Breast epithelium (tissue), 4 donors: ENCODE results near the gene MED29. TPM values are rescaled to one million over a fixed set of nuclear protein-coding genes. Genes with fewer than 3 reads are reported as not detected.
A peak's percentile ranks its signal among the peaks of the same experiment; 100 is the strongest.

Experiments
- DNase-seq, 2 donors: peaks; one replicate each; pipeline ENCODE4 v3.0.0-alpha.2; 2019; ENCODE audit warnings: low spot score in 2 of 2
- H3K27ac ChIP-seq, 2 donors: fragments of 200-600 bp; sonication (generic) in 1 of 2; one replicate each; pipeline ENCODE4 v1.5.1; 2016 to 2019; ENCODE audit warnings: mild to moderate bottlenecking in 1 of 2
- H3K27me3 ChIP-seq, 2 donors: fragments of 200-600 bp; sonication (generic) in 1 of 2; one replicate each; pipeline versions ENCODE4 v1.5.1 to v1.6.0; 2017 to 2019; ENCODE audit warnings: control low read depth in 1 of 2, mild to moderate bottlenecking in 1 of 2
- H3K36me3 ChIP-seq: fragments of 200-600 bp; one replicate; pipeline ENCODE4 v1.5.1; 2019
- H3K4me1 ChIP-seq, 2 donors: fragments of 200-600 bp; sonication (generic); one replicate each; pipeline ENCODE4 v1.5.1; 2016 to 2019; ENCODE audit warnings: control low read depth in 1 of 2
- H3K4me3 ChIP-seq, 3 donors: fragments of 200-600 bp; sonication (generic); 1 replicate in 2 of 3; 2 replicates in 1 of 3; pipeline ENCODE4 v1.5.1; 2016 to 2019; ENCODE audit warnings: mild to moderate bottlenecking in 3 of 3, moderate library complexity in 2 of 3
- H3K9me3 ChIP-seq, 2 donors: fragments of 200-600 bp; sonication (generic) in 1 of 2; one replicate each; pipeline ENCODE4 v1.5.1; 2016 to 2019; ENCODE audit warnings: control low read depth in 1 of 2
- POLR2A ChIP-seq: fragments of 450-650 bp; IDR thresholded peaks from one replicate; pipeline ENCODE4 v1.6.1; 2016; ENCODE audit warnings: antibody characterized with exemption, mild to moderate bottlenecking, moderate library complexity
- POLR2AphosphoS5 ChIP-seq, 3 donors: sonication (generic); formaldehyde crosslinking; IDR thresholded peaks; one replicate each; pipeline ENCODE4 v1.6.1; 2017; ENCODE audit warnings: antibody characterized with exemption in 3 of 3
- intact Hi-C: fragments of 100-400 bp; cut with DNase I; formaldehyde crosslinking; loops from one replicate; pipeline ENCODE4 v1.15.1; 2023; ENCODE audit warnings: low total_unique reads
- total RNA-seq, 3 donors: library from RNA; depleted of rRNA; stranded (reverse); fragments of >200 nt; gene quantifications; one replicate each; pipeline ENCODE4 v1.1.0, GENCODE V29; 2016
- TF ChIP-seq, protein P1 (sequence below), 3 donors: fragments of 450-650 bp; IDR thresholded peaks; one replicate each; pipeline ENCODE4 v1.5.1; 2016 to 2017; ENCODE audit warnings: antibody characterized with exemption in 3 of 3, mild to moderate bottlenecking in 3 of 3, moderate library complexity in 3 of 3

The MED29 gene
- total RNA-seq, 3 donors from 2014 or later, result 36.6 to 49.5 (median 47.3) TPM

DNA sequence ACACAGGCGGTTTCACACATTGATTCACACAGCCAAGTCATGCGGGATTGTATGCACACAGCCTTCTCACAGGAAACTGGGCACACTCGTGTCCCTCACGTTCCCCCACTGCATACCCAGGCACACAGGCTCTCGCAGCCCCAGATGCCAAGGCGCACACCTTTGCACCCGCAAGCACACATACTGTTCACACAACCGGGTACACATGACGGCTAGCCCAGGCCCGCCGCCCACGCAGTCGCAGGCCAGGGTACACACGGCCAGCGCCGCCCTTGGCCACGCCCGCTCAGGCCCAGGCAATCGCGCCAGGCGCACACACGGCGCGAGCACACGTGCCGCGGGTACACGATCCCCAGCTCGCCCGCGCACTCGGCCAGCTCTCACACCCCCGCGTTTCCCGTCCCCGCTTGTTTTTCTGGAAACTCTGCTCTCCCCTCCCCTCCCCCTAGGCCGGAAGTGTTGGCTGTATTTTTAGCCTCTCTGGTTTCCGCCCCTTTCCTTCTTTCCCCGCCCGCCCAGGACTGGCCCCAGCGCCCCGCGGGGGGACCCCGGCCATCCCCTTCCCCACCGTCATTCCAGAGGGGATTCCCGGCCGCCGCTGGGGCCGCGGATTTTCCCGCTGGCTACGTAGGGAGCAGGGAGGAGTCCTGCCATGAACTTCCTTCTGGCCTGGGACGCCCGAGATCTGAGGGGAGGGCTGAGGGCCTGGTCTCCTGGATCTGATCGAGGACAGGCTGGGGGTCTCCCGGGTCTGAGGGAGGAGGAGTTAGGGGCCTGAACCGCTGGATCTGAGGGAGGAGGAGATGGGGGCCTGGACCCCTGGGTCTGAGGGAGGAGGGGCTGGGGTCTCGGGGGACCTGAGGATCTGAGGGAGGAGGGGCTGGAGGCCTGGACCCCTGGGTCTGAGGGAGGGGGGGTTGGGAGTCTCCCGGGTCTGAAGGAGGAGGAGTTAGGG, 11.4 kb downstream of the MED29 start:
- H3K9me3 ChIP-seq, result no peaks in the 10 kb centered on the region
- H3K27ac ChIP-seq, result peak overlapping the region; percentile 100
- intact Hi-C loops, result no loop called here
- H3K36me3 ChIP-seq, result no peaks in the 10 kb centered on the region
- TF ChIP-seq, protein P1, sequence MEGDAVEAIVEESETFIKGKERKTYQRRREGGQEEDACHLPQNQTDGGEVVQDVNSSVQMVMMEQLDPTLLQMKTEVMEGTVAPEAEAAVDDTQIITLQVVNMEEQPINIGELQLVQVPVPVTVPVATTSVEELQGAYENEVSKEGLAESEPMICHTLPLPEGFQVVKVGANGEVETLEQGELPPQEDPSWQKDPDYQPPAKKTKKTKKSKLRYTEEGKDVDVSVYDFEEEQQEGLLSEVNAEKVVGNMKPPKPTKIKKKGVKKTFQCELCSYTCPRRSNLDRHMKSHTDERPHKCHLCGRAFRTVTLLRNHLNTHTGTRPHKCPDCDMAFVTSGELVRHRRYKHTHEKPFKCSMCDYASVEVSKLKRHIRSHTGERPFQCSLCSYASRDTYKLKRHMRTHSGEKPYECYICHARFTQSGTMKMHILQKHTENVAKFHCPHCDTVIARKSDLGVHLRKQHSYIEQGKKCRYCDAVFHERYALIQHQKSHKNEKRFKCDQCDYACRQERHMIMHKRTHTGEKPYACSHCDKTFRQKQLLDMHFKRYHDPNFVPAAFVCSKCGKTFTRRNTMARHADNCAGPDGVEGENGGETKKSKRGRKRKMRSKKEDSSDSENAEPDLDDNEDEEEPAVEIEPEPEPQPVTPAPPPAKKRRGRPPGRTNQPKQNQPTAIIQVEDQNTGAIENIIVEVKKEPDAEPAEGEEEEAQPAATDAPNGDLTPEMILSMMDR (IDR thresholded peaks at IDR 0.05), result no peak
- peak; percentile 90 to 97 (median 96) for TF ChIP-seq POLR2AphosphoS5 (IDR thresholded peaks at IDR 0.05)
- no peaks in the 10 kb centered on the region for H3K27me3 ChIP-seq
- H3K4me3 ChIP-seq, result peak overlapping the region; percentile 55 to 80 (median 62)
- peaks cover 0 to 13% of the 10 kb centered on the region in 2 donors for H3K4me1 ChIP-seq
- peak; percentile 94 to 95 for DNase-seq

DNA sequence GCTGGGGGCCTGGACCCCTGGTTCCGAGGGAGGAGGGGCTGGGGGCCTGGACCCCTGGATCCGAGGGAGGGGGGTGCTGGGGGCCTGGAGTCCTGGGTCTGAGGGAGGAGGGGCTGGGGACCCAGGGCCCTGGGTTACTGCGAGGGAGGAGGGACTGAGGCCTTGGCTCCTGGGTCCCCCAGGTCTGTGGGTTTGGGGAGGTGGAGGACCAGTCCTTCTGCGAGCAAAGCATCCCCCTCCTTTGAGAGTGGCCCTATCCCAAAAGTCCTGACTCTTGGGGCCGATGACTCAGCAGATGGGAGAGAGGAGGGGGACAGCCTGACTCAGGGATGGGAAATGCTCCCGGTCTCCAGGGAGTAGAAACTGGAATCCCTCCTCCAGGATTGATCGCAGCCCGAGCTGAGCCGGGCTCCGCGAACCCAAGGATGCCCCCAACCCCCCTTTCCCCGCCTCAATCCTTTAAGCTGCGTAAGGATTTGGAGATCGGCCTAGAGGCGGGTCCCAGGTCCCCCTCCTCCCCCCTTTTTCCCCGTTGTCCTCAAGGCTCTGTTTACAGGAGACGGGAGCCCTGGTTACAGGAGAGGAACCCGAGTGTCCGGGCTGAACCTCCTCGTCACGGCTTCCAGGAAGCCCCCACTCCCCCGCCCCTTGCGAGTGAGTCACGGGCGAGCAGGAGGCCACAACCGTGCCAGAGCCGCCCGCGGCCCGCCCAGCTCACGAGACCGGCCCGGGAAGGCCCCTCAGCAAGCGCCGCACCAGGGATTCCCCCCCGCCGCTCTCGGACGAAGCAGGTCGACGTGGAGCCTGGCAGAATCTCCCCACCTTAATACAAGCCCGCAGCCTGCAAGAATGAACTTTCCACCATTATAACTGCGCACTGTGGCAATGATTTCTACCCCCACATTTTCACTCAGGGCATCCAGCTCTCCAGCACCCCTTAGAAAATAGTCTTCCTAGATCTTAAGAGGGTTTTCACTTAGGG, 12.4 kb downstream of the MED29 start:
- intact Hi-C loops, result no loop called here
- H3K27me3 ChIP-seq, result no peaks in the 10 kb centered on the region
- H3K9me3 ChIP-seq, result no peaks in the 10 kb centered on the region
- H3K4me3 ChIP-seq, result peak overlapping the region; percentile 55 to 80 (median 62)
- peaks cover 6% of the 10 kb centered on the region for H3K36me3 ChIP-seq
- H3K4me1 ChIP-seq, result peaks cover 0 to 13% of the 10 kb centered on the region in 2 donors
- DNase-seq, result peak; percentile 99 to 100
- TF ChIP-seq POLR2AphosphoS5 (IDR thresholded peaks at IDR 0.05), result peak; percentile 94 to 99 (median 97)
- peak; percentile 81 for TF ChIP-seq POLR2A
- TF ChIP-seq, protein P1 (IDR thresholded peaks at IDR 0.05), result peak in 1 of 3 donors; percentile 13
- H3K27ac ChIP-seq, result peak overlapping the region; percentile 100

DNA sequence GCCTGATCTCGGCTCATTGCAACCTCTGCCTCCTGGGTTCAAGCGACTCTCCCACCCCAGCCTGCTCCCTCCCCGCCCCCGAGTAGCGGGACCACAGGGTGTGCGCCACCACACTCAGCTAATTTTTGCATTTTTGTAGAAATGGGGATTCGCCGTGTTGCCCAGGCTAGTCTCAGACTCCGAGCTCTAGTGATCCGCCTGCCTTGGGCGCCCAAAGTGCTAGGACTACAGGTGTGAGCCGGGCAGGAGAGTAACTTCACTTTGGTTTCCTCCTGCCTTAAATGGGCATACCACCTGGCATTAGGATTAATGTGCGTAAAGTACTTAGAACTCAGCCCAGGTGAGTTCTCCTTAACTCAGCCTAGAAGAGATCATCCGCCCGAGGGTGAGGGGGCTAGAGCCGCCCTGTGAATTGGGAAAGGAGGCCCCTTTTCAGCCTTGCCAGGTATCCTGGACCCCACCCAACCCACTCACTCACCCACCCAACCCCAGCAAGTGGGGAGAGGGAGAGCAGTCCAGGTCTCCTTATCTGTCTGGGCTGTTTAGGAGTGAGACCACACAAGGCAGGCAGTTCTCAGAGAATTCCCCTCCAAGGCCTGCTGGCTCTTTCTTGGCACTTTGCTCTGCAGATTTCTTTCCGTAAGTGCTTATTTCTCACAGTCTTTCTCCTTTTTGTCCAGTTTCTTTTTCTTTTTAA, 14.2 kb downstream of the MED29 start:
- H3K27ac ChIP-seq, result peak overlapping the region; percentile 100
- peaks cover 0 to 13% of the 10 kb centered on the region in 2 donors for H3K4me1 ChIP-seq
- TF ChIP-seq, protein P1 (IDR thresholded peaks at IDR 0.05), result no peak
- no peak for TF ChIP-seq POLR2AphosphoS5 (IDR thresholded peaks at IDR 0.05)
- TF ChIP-seq POLR2A, result no peak
- DNase-seq, result no peak
- intact Hi-C loops, result no loop called here
- H3K9me3 ChIP-seq, result no peaks in the 10 kb centered on the region
- peaks cover 6% of the 10 kb centered on the region for H3K36me3 ChIP-seq
- peak overlapping the region; percentile 81 to 98 (median 96) for H3K4me3 ChIP-seq
- H3K27me3 ChIP-seq, result no peaks in the 10 kb centered on the region

DNA sequence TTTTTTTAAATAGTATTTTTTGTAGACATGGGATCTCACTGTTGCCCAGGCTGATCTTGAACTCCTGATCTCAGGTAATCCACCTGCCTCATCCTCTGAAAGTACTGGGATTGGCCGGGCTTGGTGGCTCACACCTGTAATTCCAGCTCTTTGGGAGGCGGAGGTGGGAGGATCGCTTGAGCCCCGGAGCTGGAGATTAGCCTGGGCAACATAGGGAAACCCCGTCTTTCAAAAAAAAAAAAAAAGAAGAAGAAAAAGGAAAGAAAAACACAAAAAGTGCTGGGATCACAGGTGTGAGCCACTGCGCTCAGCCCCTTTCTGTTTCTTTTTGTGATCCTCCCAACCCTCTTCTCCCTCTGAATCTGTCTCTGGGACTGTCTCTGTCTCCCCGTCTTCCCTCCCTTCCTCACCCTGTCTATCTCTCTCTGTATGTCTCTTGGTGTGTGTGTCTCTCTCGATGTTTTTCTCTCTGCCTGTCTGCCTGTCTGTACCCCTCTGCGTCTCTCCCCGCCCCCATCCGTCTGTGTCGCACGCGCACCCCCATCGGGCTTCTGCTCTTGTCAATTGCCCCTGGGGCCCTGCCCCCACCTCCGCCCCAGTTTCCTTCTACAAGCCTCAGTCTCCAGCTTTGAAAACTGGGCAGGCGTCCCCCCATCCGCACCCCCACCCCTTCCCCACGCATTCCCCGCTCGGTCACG, 14.9 kb downstream of the MED29 start:
- Histone ChIP-seq H3K27me3 (no peaks in the 10 kb centered on the region), H3K27ac (peak overlapping the region; percentile 100), H3K9me3 (no peaks in the 10 kb centered on the region), H3K4me3 (peak overlapping the region; percentile 81 to 98 (median 96)), H3K4me1 (peaks cover 0 to 13% of the 10 kb centered on the region in 2 donors), H3K36me3 (peaks cover 6% of the 10 kb centered on the region)
- intact Hi-C loops, result no loop called here
- DNase-seq, result peak in 1 of 2 donors; percentile 79
- TF ChIP-seq, protein P1 (IDR thresholded peaks at IDR 0.05), result no peak
- TF ChIP-seq POLR2AphosphoS5 (IDR thresholded peaks at IDR 0.05) (no peak), POLR2A (peak; percentile 48)
